22Rv1 (cell line): ENCODE measurements around the gene TMEM131.

ENCODE experiments used
- CTCF ChIP-seq: fragments of 450-650 bp; IDR thresholded peaks from 2 replicates; pipeline ENCODE4 v1.5.1; 2017; ENCODE audit warnings: mild to moderate bottlenecking
- ZFX ChIP-seq: fragments of 450-650 bp; IDR thresholded peaks from 2 replicates; pipeline ENCODE4 v1.6.1; 2017; ENCODE audit warnings: antibody characterized with exemption, borderline replicate concordance

GRCh38 chr2:97788986-97789644 is 206.6 kb downstream of the TMEM131 start:
- TF ChIP-seq CTCF (no peak), ZFX (no peak)
